GM21381 (cell line): Measurements from ENCODE around the gene FAM216A.
A peak's percentile ranks its signal among the peaks of the same experiment; 100 is the strongest.
"Not testable (repeated sequence)": the region's sequence is repeated elsewhere in the genome, so short reads cannot be mapped to it uniquely, and the experiment has no call there.

ENCODE experiments used
- ATAC-seq: cut with Tn5 transposase; IDR thresholded peaks from one replicate; pipeline ENCODE4 v1.9.1; 2021; ENCODE audit warnings: mild to moderate bottlenecking, moderate library complexity; ENCODE audit not compliant: unreplicated experiment

FAM216A gene

GRCh38 chr12:110498984-110499706, 30.5 kb downstream of the FAM216A start:
- ATAC-seq, result no peak

- peak; percentile 22 for ATAC-seq
These were observed 32.7 kb downstream of the FAM216A start for GRCh38 chr12:110501399-110501751.

GRCh38 chr12:110501752-110502738, 33.4 kb downstream of the FAM216A start, which contains the start of the genes RAD9B and VPS29:
RAD9B (plus strand) TSS chr12:110502331; CDS start chr12:110502338, 7 bp downstream.
VPS29 (minus strand) TSS chr12:110502111; CDS start chr12:110502051, 60 bp downstream.
- peak; percentile 89 for ATAC-seq

GRCh38 chr12:110503432-110503831, 34.8 kb downstream of the FAM216A start:
- ATAC-seq, result no peak

GRCh38 chr12:110505332-110505731, 36.7 kb downstream of the FAM216A start:
- ATAC-seq, result no peak

GRCh38 chr12:110508071-110508586, 39.5 kb downstream of the FAM216A start:
- ATAC-seq, result no peak

GRCh38 chr12:110513842-110514241, 45.2 kb downstream of the FAM216A start:
- ATAC-seq, result no peak

- no peak for ATAC-seq
These were observed 45.7 kb downstream of the FAM216A start for GRCh38 chr12:110514363-110514762.

GRCh38 chr12:110516995-110517394, 48.4 kb downstream of the FAM216A start:
- no peak for ATAC-seq

GRCh38 chr12:110518014-110518413, 49.4 kb downstream of the FAM216A start:
- ATAC-seq, result not testable (repeated sequence)

GRCh38 chr12:110520876-110521712, 52.4 kb downstream of the FAM216A start:
- not testable (repeated sequence) for ATAC-seq

GRCh38 chr12:110528277-110528839, 59.7 kb downstream of the FAM216A start:
- ATAC-seq, result no peak

- ATAC-seq, result no peak
These were observed 61.9 kb downstream of the FAM216A start for GRCh38 chr12:110530511-110530910.

GRCh38 chr12:110531741-110532333, 63.2 kb downstream of the FAM216A start:
- ATAC-seq, result peak; percentile 86

- ATAC-seq, result no peak
These were observed 64.0 kb downstream of the FAM216A start for GRCh38 chr12:110532644-110533043.

GRCh38 chr12:110533607-110534006, 65.0 kb downstream of the FAM216A start:
- no peak for ATAC-seq

GRCh38 chr12:110534811-110535210, 66.2 kb downstream of the FAM216A start:
- ATAC-seq, result no peak

GRCh38 chr12:110536834-110537604, 68.4 kb downstream of the FAM216A start:
- no peak for ATAC-seq
